Liver (tissue), 9 donors: ENCODE measurements around the gene SGF29. TPM values are rescaled to one million over a fixed set of nuclear protein-coding genes. Genes with fewer than 3 reads are reported as not detected.

ENCODE experiments used
- DNase-seq: peaks from one replicate; pipeline ENCODE4 v3.0.0-alpha.2; 2017; ENCODE audit warnings: low spot score
- H3K27ac ChIP-seq, 2 donors: one replicate each; pipeline ENCODE4 v1.7.0; 2013; ENCODE audit warnings: inconsistent platforms in 2 of 2, low read length in 2 of 2, control low read depth in 1 of 2, low read depth in 1 of 2, mild to moderate bottlenecking in 1 of 2
- H3K27me3 ChIP-seq, 4 donors: one replicate each; pipeline versions ENCODE4 v1.6.1 to v1.7.0; 2013; ENCODE audit warnings: low read length in 3 of 4, inconsistent platforms in 1 of 4, mild to moderate bottlenecking in 1 of 4, moderate library complexity in 1 of 4; ENCODE audit not compliant: control insufficient read depth in 4 of 4, insufficient read depth in 4 of 4
- H3K36me3 ChIP-seq, 4 donors: one replicate each; pipeline versions ENCODE4 v1.6.1 to v1.7.0; 2013; ENCODE audit warnings: low read length in 3 of 4, mild to moderate bottlenecking in 3 of 4, low read depth in 1 of 4, moderate library complexity in 1 of 4; ENCODE audit not compliant: control insufficient read depth in 4 of 4, insufficient read depth in 3 of 4
- H3K4me1 ChIP-seq, 4 donors: one replicate each; pipeline versions ENCODE4 v1.6.1 to v1.7.0; 2013; ENCODE audit warnings: low read length in 3 of 4, mild to moderate bottlenecking in 3 of 4, moderate library complexity in 1 of 4; ENCODE audit not compliant: control insufficient read depth in 4 of 4, insufficient read depth in 4 of 4
- H3K4me3 ChIP-seq, 3 donors: one replicate each; pipeline versions ENCODE4 v1.6.1 to v1.7.0; 2013; ENCODE audit warnings: low read length in 3 of 3, control low read depth in 1 of 3, low read depth in 1 of 3, mild to moderate bottlenecking in 1 of 3
- H3K9ac ChIP-seq, 2 donors: one replicate each; pipeline ENCODE4 v1.7.0; 2013; ENCODE audit warnings: low read length in 2 of 2, mild to moderate bottlenecking in 2 of 2, moderate library complexity in 2 of 2, control low read depth in 1 of 2, low read depth in 1 of 2
- H3K9me3 ChIP-seq, 4 donors: one replicate each; pipeline versions ENCODE4 v1.6.1 to v1.7.0; 2013; ENCODE audit warnings: low read length in 3 of 4; ENCODE audit not compliant: control insufficient read depth in 4 of 4
- ATF3 ChIP-seq: IDR thresholded peaks from 2 replicates; pipeline ENCODE4 v1.6.1; 2016; ENCODE audit warnings: antibody characterized with exemption
- CTCF ChIP-seq: fragments of 150-350 bp; IDR thresholded peaks from 2 replicates; pipeline ENCODE4 v1.5.1; 2017; ENCODE audit warnings: improper control_type of control experiment, low read depth, low read length; ENCODE audit not compliant: missing input control
- EGR1 ChIP-seq, 2 donors: IDR thresholded peaks; 2 replicates each; pipeline ENCODE4 v1.6.1; 2016 to 2018; ENCODE audit warnings: antibody characterized with exemption in 2 of 2, low read depth in 2 of 2
- FOXA1 ChIP-seq: IDR thresholded peaks from 2 replicates; pipeline ENCODE4 v1.6.1; 2016; ENCODE audit warnings: antibody characterized with exemption
- FOXA2 ChIP-seq: IDR thresholded peaks from 2 replicates; pipeline ENCODE4 v1.6.1; 2016; ENCODE audit warnings: antibody characterized with exemption
- GABPA ChIP-seq, 2 donors: IDR thresholded peaks in 1 of 2; conservative IDR thresholded peaks in 1 of 2; 2 replicates each; pipeline ENCODE4 v1.6.1; 2016; ENCODE audit warnings: antibody characterized with exemption in 2 of 2, mild to moderate bottlenecking in 1 of 2, moderate library complexity in 1 of 2
- HNF4A ChIP-seq, 2 donors: conservative IDR thresholded peaks; 2 replicates each; pipeline ENCODE4 v1.6.1; 2016; ENCODE audit warnings: antibody characterized with exemption in 2 of 2, mild to moderate bottlenecking in 2 of 2
- HNF4G ChIP-seq: IDR thresholded peaks from 2 replicates; pipeline ENCODE4 v1.6.1; 2016; ENCODE audit warnings: antibody characterized with exemption
- JUND ChIP-seq, 2 donors: IDR thresholded peaks; 2 replicates each; pipeline ENCODE4 v1.6.1; 2016; ENCODE audit warnings: antibody characterized with exemption in 2 of 2
- MAX ChIP-seq: IDR thresholded peaks from 2 replicates; pipeline ENCODE4 v1.6.1; 2016; ENCODE audit warnings: antibody characterized with exemption
- NR2F2 ChIP-seq: IDR thresholded peaks from 2 replicates; pipeline ENCODE4 v1.6.1; 2016; ENCODE audit warnings: antibody characterized with exemption
- RAD21 ChIP-seq, 2 donors: IDR thresholded peaks; 2 replicates each; pipeline ENCODE4 v1.6.1; 2016; ENCODE audit warnings: antibody characterized with exemption in 2 of 2, mild to moderate bottlenecking in 2 of 2
- REST ChIP-seq: IDR thresholded peaks from 2 replicates; pipeline ENCODE4 v1.6.1; 2016; ENCODE audit warnings: antibody characterized with exemption, mild to moderate bottlenecking
- RXRA ChIP-seq, 2 donors: IDR thresholded peaks; 2 replicates each; pipeline ENCODE4 v1.6.1; 2017 to 2018; ENCODE audit warnings: antibody characterized with exemption in 2 of 2, mild to moderate bottlenecking in 1 of 2
- SP1 ChIP-seq: IDR thresholded peaks from 2 replicates; pipeline ENCODE4 v1.6.1; 2018; ENCODE audit warnings: antibody characterized with exemption, mild to moderate bottlenecking
- TAF1 ChIP-seq: conservative IDR thresholded peaks from 2 replicates; pipeline ENCODE4 v1.6.1; 2016; ENCODE audit warnings: antibody characterized with exemption, mild to moderate bottlenecking
- YY1 ChIP-seq: IDR thresholded peaks from 2 replicates; pipeline ENCODE4 v1.6.1; 2016; ENCODE audit warnings: antibody characterized with exemption, mild to moderate bottlenecking
- ZBTB33 ChIP-seq: IDR thresholded peaks from 2 replicates; pipeline ENCODE4 v1.6.1; 2016; ENCODE audit warnings: antibody characterized with exemption
- WGBS: extraction: QIAGEN DNeasy Blood & Tissue Kit; methylation state at CpG from one replicate; pipeline ENCODE4 v1.1.7; 2013; 5-methylcytosine and 5-hydroxymethylcytosine counted together
- polyA plus RNA-seq, 2 donors: library from polyadenylated mRNA; stranded (reverse) in 1 of 2; unstranded in 1 of 2; fragments of 200-250 nt in 1 of 2; fragments of >200 nt in 1 of 2; fragmentation: Nextera tagmentation in 1 of 2; extraction: Ambion mirVana in 1 of 2; gene quantifications; one replicate each; pipeline versions ENCODE4 v1.2.1 to v1.2.3, GENCODE V29; 2013 to 2015
- total RNA-seq, 2 donors: library from RNA; depleted of rRNA; stranded (reverse); fragments of >200 nt; gene quantifications; one replicate each; pipeline ENCODE4 v1.2.3, GENCODE V29; 2014
- donor health status: healthy.
- donor health status: healthy.
- donor health status: healthy.
- donor health status: healthy.
- donor health status: healthy.

Gene SGF29
- total and polyA plus RNA-seq, 4 donors: 6.5 to 18.1 (median 10.5) TPM

- no peak overlapping the region for H3K4me3 ChIP-seq
- H3K9me3 ChIP-seq: no peaks in the 10 kb centered on the region
- no peak overlapping the region for H3K27ac ChIP-seq
- 83% methylated on average over 14 of the region's 14 CpGs for WGBS
- H3K9ac ChIP-seq: no peak overlapping the region
- no peak for TF ChIP-seq NR2F2
- TF ChIP-seq FOXA1: no peak
- no peak for TF ChIP-seq YY1
- no peak for TF ChIP-seq REST
- no peak for TF ChIP-seq EGR1 (IDR thresholded peaks at IDR 0.05; ENCODE audit: low read depth in 2 of 2)
- no peak for TF ChIP-seq SP1
- no peak for TF ChIP-seq RXRA (IDR thresholded peaks at IDR 0.05)
- TF ChIP-seq HNF4A (conservative IDR thresholded peaks at IDR 0.05): no peak
- no peak for TF ChIP-seq ATF3
- TF ChIP-seq JUND (IDR thresholded peaks at IDR 0.05): no peak
- TF ChIP-seq TAF1: no peak
- no peak for TF ChIP-seq RAD21 (IDR thresholded peaks at IDR 0.05)
- TF ChIP-seq CTCF: no peak
- no peak for TF ChIP-seq HNF4G
- no peak for TF ChIP-seq MAX
- TF ChIP-seq ZBTB33: no peak
- TF ChIP-seq FOXA2: no peak
- no peak for TF ChIP-seq GABPA (IDR thresholded peaks at IDR 0.05 in 1 of 2, conservative IDR thresholded peaks at IDR 0.05 in 1 of 2)
- no peak for DNase-seq
- peaks cover 0 to 7% (median under 1%) of the 10 kb centered on the region in 4 donors for H3K4me1 ChIP-seq
- no peaks in the 10 kb centered on the region for H3K27me3 ChIP-seq
- H3K36me3 ChIP-seq: no peaks in the 10 kb centered on the region
Measured at GRCh38 chr16:28548306-28548802, 5.4 kb upstream of the SGF29 start.
